Neural progenitor cell (in vitro differentiated cells): ENCODE measurements around the gene RASSF5.

ENCODE experiments used
- EZH2 ChIP-seq: fragments of 200-600 bp; sonication (generic); IDR thresholded peaks from 2 replicates; pipeline ENCODE4 v1.6.1; 2017; ENCODE audit warnings: antibody characterized with exemption, mild to moderate bottlenecking, moderate library complexity
- EZH2phosphoT487 ChIP-seq: fragments of 200-600 bp; sonication (generic); IDR thresholded peaks from 2 replicates; pipeline ENCODE4 v1.6.1; 2017; ENCODE audit warnings: antibody characterized with exemption
- TF ChIP-seq, protein P1 (sequence below): fragments of 200-600 bp; sonication (generic); IDR thresholded peaks from 2 replicates; pipeline ENCODE4 v1.5.1; 2017; ENCODE audit warnings: antibody characterized with exemption, mild to moderate bottlenecking

DNA sequence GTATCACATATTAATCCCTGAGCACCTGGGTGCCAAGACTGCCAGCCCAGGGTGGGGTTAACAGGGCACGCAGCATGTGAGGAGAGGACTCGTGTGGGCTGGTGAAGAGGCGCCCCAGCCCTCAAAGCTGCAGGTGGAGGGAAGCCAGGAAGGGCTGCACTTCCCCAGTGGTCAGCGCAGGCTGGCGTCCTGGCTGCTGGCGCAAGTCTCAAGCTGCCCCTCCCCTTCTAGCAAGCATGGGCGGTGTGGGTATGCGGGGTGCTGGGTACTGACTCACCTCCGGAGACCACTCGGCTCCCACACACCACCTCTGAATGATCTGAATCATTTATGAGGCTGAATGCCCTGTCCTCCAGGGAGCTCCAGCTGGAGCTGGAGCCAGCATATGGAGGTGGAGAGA lies 60.9 kb downstream of the RASSF5 start:
- TF ChIP-seq, protein P1, sequence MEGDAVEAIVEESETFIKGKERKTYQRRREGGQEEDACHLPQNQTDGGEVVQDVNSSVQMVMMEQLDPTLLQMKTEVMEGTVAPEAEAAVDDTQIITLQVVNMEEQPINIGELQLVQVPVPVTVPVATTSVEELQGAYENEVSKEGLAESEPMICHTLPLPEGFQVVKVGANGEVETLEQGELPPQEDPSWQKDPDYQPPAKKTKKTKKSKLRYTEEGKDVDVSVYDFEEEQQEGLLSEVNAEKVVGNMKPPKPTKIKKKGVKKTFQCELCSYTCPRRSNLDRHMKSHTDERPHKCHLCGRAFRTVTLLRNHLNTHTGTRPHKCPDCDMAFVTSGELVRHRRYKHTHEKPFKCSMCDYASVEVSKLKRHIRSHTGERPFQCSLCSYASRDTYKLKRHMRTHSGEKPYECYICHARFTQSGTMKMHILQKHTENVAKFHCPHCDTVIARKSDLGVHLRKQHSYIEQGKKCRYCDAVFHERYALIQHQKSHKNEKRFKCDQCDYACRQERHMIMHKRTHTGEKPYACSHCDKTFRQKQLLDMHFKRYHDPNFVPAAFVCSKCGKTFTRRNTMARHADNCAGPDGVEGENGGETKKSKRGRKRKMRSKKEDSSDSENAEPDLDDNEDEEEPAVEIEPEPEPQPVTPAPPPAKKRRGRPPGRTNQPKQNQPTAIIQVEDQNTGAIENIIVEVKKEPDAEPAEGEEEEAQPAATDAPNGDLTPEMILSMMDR, result no peak
- no peak for TF ChIP-seq EZH2phosphoT487
- no peak for TF ChIP-seq EZH2
